Activated CD4-positive, alpha-beta T cell treated with anti-CD3 and anti-CD28 coated beads, Interleukin-2, amount 50 U/mL, for 4 hours (primary cell): ENCODE results near the gene TRIOBP.

Experiments
- DNase-seq, 2 experiments: peaks; one replicate each; pipeline ENCODE4 v3.0.0-alpha.2; 2020

TRIOBP gene

DNA sequence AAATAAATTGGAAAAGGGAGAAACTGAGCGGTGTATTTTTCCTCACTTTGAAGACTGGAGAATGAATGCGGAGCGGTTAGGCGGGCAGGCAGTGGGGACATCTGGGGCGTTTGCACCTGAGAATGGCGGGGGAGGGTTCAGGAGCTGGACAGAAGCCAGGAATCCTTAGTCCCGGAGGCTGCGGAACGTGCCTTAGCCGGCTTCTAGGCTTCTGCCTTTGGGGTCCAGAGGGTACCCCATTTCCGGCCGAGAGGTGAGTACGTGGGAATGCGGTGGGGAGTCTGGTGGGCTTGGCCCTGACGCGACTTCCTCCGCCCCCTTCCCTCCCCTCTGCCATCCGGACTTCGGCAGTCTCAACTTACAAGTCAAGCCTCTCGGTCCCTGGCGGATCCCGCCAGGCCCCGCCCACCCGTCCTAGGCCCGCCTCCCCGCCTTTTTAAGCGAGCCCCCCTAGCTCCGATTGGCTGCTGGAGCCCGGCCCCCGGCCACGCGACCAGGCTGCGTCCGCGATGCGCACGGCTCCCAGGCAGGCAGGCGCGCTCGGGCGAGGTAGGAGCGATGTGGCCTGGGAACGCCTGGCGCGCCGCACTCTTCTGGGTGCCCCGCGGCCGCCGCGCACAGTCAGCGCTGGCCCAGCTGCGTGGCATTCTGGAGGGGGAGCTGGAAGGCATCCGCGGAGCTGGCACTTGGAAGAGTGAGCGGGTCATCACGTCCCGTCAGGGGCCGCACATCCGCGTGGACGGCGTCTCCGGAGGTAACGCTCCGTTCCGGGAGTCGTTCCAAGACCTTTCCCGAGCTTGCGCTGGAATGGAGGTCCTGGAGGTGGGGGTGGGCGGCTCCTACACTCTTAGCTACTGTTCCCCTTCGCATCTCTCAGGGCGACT lies 110.8 kb downstream of the TRIOBP start, which contains the start of gene GCAT:
Gene GCAT (plus strand): TSS at position 525 of the 884 bp plus-strand sequence. CDS start 34 bp downstream, at position 559.
- peak; percentile 83 to 85 for DNase-seq

DNA sequence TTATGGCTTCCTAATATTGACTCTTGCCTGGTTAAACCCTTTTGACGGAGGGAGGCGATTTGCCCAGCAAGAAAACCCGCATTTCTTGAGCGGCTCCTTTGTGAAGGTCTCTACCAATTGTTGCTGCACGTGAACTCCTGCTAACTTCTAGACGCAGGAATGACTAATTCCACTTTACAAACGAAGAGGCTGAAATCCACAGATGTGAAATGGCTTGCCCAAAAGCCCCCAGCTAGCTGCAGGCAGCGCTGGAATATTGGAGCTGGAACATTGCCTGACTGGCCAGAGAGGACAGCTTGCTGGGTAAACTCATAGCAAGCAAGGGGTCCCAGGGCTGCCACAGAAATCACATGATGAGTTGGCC lies 111.4 kb downstream of the TRIOBP start:
- DNase-seq, result no peak

DNA sequence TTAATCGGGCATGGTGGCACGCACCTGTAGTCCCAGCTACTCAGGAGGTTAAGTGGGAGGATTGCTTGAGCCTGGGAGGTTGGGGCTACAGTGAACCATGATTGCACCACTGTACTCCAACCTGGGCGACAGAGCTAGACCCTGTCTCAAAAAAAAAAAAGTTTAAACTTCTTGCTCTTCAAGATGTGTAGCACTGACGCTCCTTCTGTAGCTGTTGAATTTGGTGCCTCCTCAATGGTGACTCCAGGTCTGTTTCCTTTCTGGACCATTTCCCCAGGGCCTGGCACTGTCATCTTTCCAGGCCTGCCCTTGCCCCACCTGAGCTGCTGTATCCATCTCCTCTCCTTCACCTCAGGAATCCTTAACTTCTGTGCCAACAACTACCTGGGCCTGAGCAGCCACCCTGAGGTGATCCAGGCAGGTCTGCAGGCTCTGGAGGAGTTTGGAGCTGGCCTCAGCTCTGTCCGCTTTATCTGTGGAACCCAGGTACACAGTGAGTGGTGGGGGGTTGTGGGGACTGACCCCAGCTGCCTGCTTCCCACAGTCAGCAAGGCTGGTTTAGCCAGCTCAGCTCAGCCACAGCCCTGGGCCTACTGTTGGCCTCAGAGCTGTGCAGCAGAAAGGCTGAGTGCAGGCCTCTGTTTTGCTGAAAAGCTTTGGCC lies 113.0 kb downstream of the TRIOBP start:
- no peak for DNase-seq

- no peak for DNase-seq
Measured at GRCh38 chr22:37811867-37812266, 115.0 kb downstream of the TRIOBP start.

- no peak for DNase-seq
Measured at GRCh38 chr22:37812869-37813678, 116.2 kb downstream of the TRIOBP start.

DNA sequence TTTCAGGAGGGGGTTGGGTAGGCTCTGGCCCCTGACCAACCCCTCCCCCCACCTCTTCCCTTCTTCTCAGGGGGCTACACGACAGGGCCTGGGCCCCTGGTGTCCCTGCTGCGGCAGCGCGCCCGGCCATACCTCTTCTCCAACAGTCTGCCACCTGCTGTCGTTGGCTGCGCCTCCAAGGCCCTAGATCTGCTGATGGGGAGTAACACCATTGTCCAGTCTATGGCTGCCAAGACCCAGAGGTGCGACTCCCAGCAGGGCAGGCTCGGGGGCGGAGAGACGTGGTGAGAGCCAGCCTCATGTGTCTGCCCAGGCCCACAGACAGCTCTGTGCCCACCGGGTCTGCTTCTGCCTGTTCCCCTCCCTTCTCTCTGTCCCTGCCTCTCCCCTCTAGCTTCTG lies 118.7 kb downstream of the TRIOBP start:
- no peak for DNase-seq

DNA sequence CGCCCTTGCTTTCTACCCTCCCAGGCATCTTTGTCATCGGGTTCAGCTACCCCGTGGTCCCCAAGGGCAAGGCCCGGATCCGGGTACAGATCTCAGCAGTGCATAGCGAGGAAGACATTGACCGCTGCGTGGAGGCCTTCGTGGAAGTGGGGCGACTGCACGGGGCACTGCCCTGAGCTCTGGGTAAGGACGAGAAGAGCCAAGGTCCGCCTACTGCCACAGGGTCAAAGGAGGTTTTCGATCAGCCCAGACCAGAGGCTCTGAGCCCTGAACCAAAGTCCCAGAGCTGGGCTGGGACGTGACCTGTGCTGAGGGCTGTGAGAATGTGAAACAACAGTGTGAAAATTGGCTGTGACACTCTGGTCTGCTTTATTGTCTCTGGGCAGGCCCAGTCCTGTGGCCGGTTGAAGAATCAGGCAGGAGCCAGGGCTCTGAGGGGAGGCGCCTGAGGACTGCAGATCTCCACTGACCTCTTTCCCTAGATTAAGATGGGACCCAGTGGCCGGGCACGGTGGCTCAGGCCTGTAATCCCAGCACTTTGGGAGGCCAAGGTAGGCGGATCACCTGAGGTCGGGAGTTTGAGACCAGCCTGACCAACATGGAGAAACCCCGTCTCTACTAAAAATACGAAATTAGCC lies 119.8 kb downstream of the TRIOBP start:
- DNase-seq, result no peak

DNA sequence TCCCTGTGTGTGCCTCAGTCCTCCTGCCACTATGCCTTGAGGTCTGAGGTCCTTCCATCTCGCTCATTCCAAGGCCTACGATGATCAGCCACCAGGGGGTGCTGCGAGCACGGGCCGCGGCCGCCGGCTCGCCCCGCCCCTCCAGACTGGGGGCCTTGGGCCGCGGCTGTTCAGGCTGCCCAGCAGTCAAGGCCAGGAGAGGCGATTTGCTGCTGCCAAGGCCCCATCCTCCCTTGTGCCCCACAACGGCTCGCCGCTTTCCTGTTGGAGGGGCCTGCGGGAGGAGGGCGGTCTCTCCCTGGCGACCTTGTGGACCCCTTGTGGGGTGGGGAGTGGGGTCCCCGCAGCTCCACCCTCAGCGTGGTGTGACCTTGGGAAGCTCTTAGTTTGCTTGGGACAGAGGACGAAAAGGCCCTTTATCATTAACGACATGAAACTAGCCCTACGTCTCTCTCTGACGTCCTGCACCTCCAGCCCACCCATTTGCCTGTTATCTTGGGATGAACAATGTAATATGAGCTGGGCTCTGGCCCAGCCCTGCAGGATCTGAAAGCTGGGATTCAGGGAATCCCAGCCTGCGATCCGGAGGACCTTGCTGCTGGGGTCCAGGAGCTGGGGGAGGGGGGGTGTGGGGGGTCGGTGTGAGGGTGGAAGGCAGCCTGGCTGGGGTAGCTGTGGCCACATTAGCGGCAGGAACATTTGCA lies 121.0 kb downstream of the TRIOBP start:
- peak; percentile 76 to 77 for DNase-seq

- DNase-seq, result peak; percentile 56 to 62
Measured at GRCh38 chr22:37818409-37819104, 121.7 kb downstream of the TRIOBP start.

GRCh38 chr22:37819105-37819433 lies 122.2 kb downstream of the TRIOBP start:
- DNase-seq, result no peak

- DNase-seq, result no peak
Measured at GRCh38 chr22:37820350-37820749, 123.5 kb downstream of the TRIOBP start.

GRCh38 chr22:37822079-37822833 lies 125.4 kb downstream of the TRIOBP start:
- no peak for DNase-seq

- DNase-seq, result no peak
Measured at GRCh38 chr22:37823134-37823985, 126.5 kb downstream of the TRIOBP start, which contains the start of gene GALR3. TSS of gene GALR3 (plus strand) at chr22:37823382. CDS start at chr22:37823407, 25 bp downstream.

GRCh38 chr22:37824674-37825641 lies 128.1 kb downstream of the TRIOBP start:
- DNase-seq, result no peak
